ENCODE data around the gene PRXL2A.

Gene PRXL2A

GRCh38 chr10:80373502-80373901 is 34.8 kb upstream of the PRXL2A start:
- DNase-seq (ENCODE audit: low read depth in 2 of 2): no peak
- TF ChIP-seq CTCF (IDR thresholded peaks at IDR 0.05; ENCODE audit: low read depth, low read length): no peak
- no peak overlapping the region for H3K4me3 ChIP-seq (replicated peaks in 1 of 2; ENCODE audit: low read depth in 2 of 2, low read length in 2 of 2)

DNA sequence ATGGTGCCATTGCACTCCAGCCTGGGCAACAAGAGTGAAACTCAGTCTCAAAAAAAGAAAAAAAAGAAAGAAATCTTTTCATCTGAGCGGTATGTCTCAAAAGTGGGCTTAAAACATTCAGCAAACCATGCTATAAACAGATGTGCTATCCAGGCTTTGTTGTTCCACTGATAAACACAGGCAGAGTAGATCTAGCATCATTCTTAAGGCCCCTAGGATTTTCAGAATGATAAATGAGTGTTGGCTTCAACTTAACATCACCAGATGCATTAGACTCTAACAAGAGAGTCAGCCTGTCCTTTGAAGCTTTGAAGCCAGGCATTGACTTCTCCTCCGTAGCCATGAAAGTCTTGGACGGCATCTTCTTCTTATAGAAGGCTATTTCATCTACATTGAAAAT is 28.6 kb upstream of the PRXL2A start:
- no peak for DNase-seq (ENCODE audit: low read depth in 2 of 2)
- TF ChIP-seq CTCF (IDR thresholded peaks at IDR 0.05; ENCODE audit: low read depth, low read length): no peak
- no peak overlapping the region for H3K4me3 ChIP-seq (replicated peaks in 1 of 2; ENCODE audit: low read depth in 2 of 2, low read length in 2 of 2)

DNA sequence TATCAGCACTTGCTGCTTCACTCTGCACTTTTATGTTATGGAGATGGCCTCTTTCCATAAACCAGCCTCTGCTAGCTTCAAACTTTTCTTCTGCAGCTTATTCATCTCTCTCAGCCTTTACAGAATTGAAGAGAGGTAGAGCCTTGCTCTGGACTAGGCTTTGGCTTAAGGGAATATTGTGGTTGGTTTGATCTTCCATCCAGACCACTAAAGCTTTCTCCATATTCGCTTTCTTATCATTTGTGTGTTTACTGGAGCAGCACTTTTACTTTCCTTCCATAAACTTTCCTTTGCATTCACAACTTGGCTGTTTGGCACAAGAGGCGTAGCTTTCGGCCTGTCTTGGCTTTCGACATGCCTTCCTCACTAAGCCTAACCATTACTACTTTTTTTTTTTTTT is 28.2 kb upstream of the PRXL2A start:
- TF ChIP-seq CTCF (IDR thresholded peaks at IDR 0.05; ENCODE audit: low read depth, low read length): no peak
- DNase-seq (ENCODE audit: low read depth in 2 of 2): no peak
- no peak overlapping the region for H3K4me3 ChIP-seq (replicated peaks in 1 of 2; ENCODE audit: low read depth in 2 of 2, low read length in 2 of 2)

GRCh38 chr10:80382989-80383388 is 25.4 kb upstream of the PRXL2A start:
- peak; percentile 54 for TF ChIP-seq CTCF (IDR thresholded peaks at IDR 0.05; ENCODE audit: low read depth, low read length)
- no peak overlapping the region for H3K4me3 ChIP-seq (replicated peaks in 1 of 2; ENCODE audit: low read depth in 2 of 2, low read length in 2 of 2)
- DNase-seq (ENCODE audit: low read depth in 2 of 2): peak; percentile 60 to 62

- H3K4me3 ChIP-seq (replicated peaks in 1 of 2; ENCODE audit: low read depth in 2 of 2, low read length in 2 of 2): no peak overlapping the region
- no peak for DNase-seq (ENCODE audit: low read depth in 2 of 2)
- no peak for TF ChIP-seq CTCF (IDR thresholded peaks at IDR 0.05; ENCODE audit: low read depth, low read length)
Measured at GRCh38 chr10:80390740-80391139, 17.6 kb upstream of the PRXL2A start.

DNA sequence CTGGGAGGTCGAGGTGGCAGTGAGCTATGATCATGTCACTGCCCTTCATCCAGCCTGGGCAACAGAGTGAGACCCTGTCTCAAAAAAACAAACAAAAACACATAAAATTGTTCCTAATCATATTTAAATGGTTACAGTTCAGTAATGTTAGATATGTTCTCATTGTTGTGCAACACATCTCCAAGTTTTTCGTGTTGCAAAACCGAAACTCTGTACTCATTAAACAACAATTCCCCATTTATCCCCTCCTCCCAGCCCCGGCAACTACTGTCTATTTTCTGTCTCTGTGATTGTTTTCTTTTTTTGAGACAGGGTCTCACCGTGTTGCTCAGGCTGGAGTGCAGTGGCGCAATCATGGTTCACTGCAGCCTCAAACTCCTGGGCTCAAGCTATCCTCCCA is 16.1 kb upstream of the PRXL2A start:
- no peak overlapping the region for H3K4me3 ChIP-seq (replicated peaks in 1 of 2; ENCODE audit: low read depth in 2 of 2, low read length in 2 of 2)
- TF ChIP-seq CTCF (IDR thresholded peaks at IDR 0.05; ENCODE audit: low read depth, low read length): no peak
- no peak for DNase-seq (ENCODE audit: low read depth in 2 of 2)

- no peak for TF ChIP-seq CTCF (IDR thresholded peaks at IDR 0.05; ENCODE audit: low read depth, low read length)
- no peak overlapping the region for H3K4me3 ChIP-seq (replicated peaks in 1 of 2; ENCODE audit: low read depth in 2 of 2, low read length in 2 of 2)
- no peak for DNase-seq (ENCODE audit: low read depth in 2 of 2)
Measured at GRCh38 chr10:80394358-80394916, 13.9 kb upstream of the PRXL2A start.
